Gastroesophageal sphincter (tissue), 4 donors: ENCODE results near the gene EGFL8. TPM values are rescaled to one million over a fixed set of nuclear protein-coding genes. Genes with fewer than 3 reads are reported as not detected.
"Not testable (repeated sequence)": the region's sequence is repeated elsewhere in the genome, so short reads cannot be mapped to it uniquely, and the experiment has no call there.

ENCODE experiments used
- ATAC-seq: fragments of 150-250 bp; one replicate; pipeline ENCODE4 v1.9.1; 2016; ENCODE audit warnings: mild to moderate bottlenecking, moderate library complexity
- H3K27ac ChIP-seq, 4 donors: fragments of 200-600 bp; sonication (generic) in 3 of 4; 1 replicate in 3 of 4; 2 replicates in 1 of 4; pipeline ENCODE4 v1.5.1; 2016 to 2019
- H3K27me3 ChIP-seq: fragments of 200-600 bp; sonication (generic); one replicate; pipeline ENCODE4 v1.5.1; 2019
- H3K36me3 ChIP-seq, 2 donors: fragments of 200-600 bp; sonication (generic); one replicate each; pipeline ENCODE4 v1.5.1; 2019; ENCODE audit warnings: control low read depth in 1 of 2
- H3K4me1 ChIP-seq, 3 donors: fragments of 200-600 bp; sonication (generic); 1 replicate in 2 of 3; 2 replicates in 1 of 3; pipeline ENCODE4 v1.5.1; 2016 to 2019; ENCODE audit warnings: control low read depth in 2 of 3
- H3K4me3 ChIP-seq, 2 donors: fragments of 200-600 bp; sonication (generic); one replicate each; pipeline ENCODE4 v1.5.1; 2019; ENCODE audit warnings: mild to moderate bottlenecking in 1 of 2, moderate library complexity in 1 of 2
- H3K9me3 ChIP-seq, 3 donors: fragments of 200-600 bp; sonication (generic); one replicate each; pipeline ENCODE4 v1.5.1; 2017 to 2019; ENCODE audit warnings: control low read depth in 2 of 3
- CTCF ChIP-seq, 4 experiments: fragments of 200-600 bp in 2 of 4; fragments of 450-650 bp in 2 of 4; sonication (generic) in 1 of 4; IDR thresholded peaks; one replicate each; pipeline ENCODE4 v1.5.1; 2017 to 2019; ENCODE audit warnings: antibody characterized with exemption in 4 of 4, mild to moderate bottlenecking in 2 of 4, moderate library complexity in 2 of 4
- EP300 ChIP-seq: sonication (generic); formaldehyde crosslinking; IDR thresholded peaks from one replicate; pipeline ENCODE4 v1.6.1; 2017; ENCODE audit warnings: antibody characterized with exemption, mild to moderate bottlenecking
- POLR2A ChIP-seq, 2 donors: fragments of 450-650 bp; IDR thresholded peaks; one replicate each; pipeline ENCODE4 v1.6.1; 2017; ENCODE audit warnings: antibody characterized with exemption in 2 of 2, mild to moderate bottlenecking in 2 of 2, moderate library complexity in 1 of 2
- POLR2AphosphoS5 ChIP-seq: sonication (generic); formaldehyde crosslinking; IDR thresholded peaks from one replicate; pipeline ENCODE4 v1.6.1; 2017; ENCODE audit warnings: antibody characterized with exemption
- WGBS, 2 donors: methylation state at CpG; one replicate each; pipeline ENCODE4 v1.1.5; 2018; ENCODE audit warnings: low coverage in 1 of 2; 5-methylcytosine and 5-hydroxymethylcytosine counted together
- total RNA-seq, 4 donors: library from RNA; depleted of rRNA; stranded (reverse); fragments of >200 nt; gene quantifications; one replicate each; pipeline ENCODE4 v1.1.0, GENCODE V29; 2016

Gene EGFL8
- total RNA-seq, 4 donors from 2014 or later, result 5.0 to 15.1 (median 10.1) TPM

- 81 to 84% methylated on average over 4 to 5 of the region's 9 CpGs for WGBS, 2 donors
- ATAC-seq, result no peak
- Histone ChIP-seq H3K4me3 (no peak overlapping the region), H3K27ac (no peak overlapping the region), H3K36me3 (no peaks in the 10 kb centered on the region), H3K9me3 (no peaks in the 10 kb centered on the region), H3K4me1 (no peaks in the 10 kb centered on the region), H3K27me3 (peaks cover 27% of the 10 kb centered on the region)
- TF ChIP-seq POLR2AphosphoS5, result no peak
- no peak for TF ChIP-seq POLR2A (IDR thresholded peaks at IDR 0.05)
- no peak for TF ChIP-seq EP300
- TF ChIP-seq CTCF (IDR thresholded peaks at IDR 0.05), result no peak
These were observed 39.3 kb downstream of the EGFL8 start for GRCh38 chr6:32203426-32204267.

- no peak for ATAC-seq
- Histone ChIP-seq H3K36me3 (no peaks in the 10 kb centered on the region), H3K9me3 (no peaks in the 10 kb centered on the region), H3K27me3 (peaks cover 27% of the 10 kb centered on the region), H3K4me3 (no peak overlapping the region), H3K4me1 (no peaks in the 10 kb centered on the region), H3K27ac (no peak overlapping the region)
- WGBS, 2 donors, result 83 to 89% methylated on average over 1 of the region's 3 CpGs
- TF ChIP-seq CTCF (IDR thresholded peaks at IDR 0.05) (no peak), POLR2A (IDR thresholded peaks at IDR 0.05) (no peak), POLR2AphosphoS5 (no peak), EP300 (no peak)
These were observed 39.9 kb downstream of the EGFL8 start for GRCh38 chr6:32204268-32204715.

GRCh38 chr6:32208996-32209395 lies 44.6 kb downstream of the EGFL8 start:
- TF ChIP-seq POLR2AphosphoS5, result no peak
- TF ChIP-seq CTCF (IDR thresholded peaks at IDR 0.05), result no peak
- TF ChIP-seq POLR2A (IDR thresholded peaks at IDR 0.05), result no peak
- no peak for TF ChIP-seq EP300
- Histone ChIP-seq H3K36me3 (no peaks in the 10 kb centered on the region), H3K4me1 (no peaks in the 10 kb centered on the region), H3K27me3 (peaks cover 2% of the 10 kb centered on the region), H3K4me3 (no peak overlapping the region), H3K9me3 (no peaks in the 10 kb centered on the region), H3K27ac (no peak overlapping the region)
- WGBS, 2 donors, result 80 to 86% methylated on average over 1 of the region's 1 CpG
- ATAC-seq, result no peak

GRCh38 chr6:32210191-32210601 lies 45.8 kb downstream of the EGFL8 start:
- Histone ChIP-seq H3K4me1 (no peaks in the 10 kb centered on the region), H3K9me3 (no peaks in the 10 kb centered on the region), H3K36me3 (no peaks in the 10 kb centered on the region), H3K4me3 (no peak overlapping the region), H3K27me3 (no peaks in the 10 kb centered on the region), H3K27ac (no peak overlapping the region)
- 76 to 90% methylated on average over 3 to 4 of the region's 5 CpGs for WGBS, 2 donors
- TF ChIP-seq POLR2A (IDR thresholded peaks at IDR 0.05) (no peak), EP300 (no peak), CTCF (IDR thresholded peaks at IDR 0.05) (no peak), POLR2AphosphoS5 (no peak)
- ATAC-seq, result no peak

GRCh38 chr6:32211432-32211831 lies 47.0 kb downstream of the EGFL8 start:
- H3K9me3 ChIP-seq, ATAC-seq, H3K27me3 ChIP-seq, H3K27ac ChIP-seq, H3K36me3 ChIP-seq, H3K4me1 ChIP-seq, H3K4me3 ChIP-seq: not testable (repeated sequence)
- 77 to 86% methylated on average over 3 to 4 of the region's 4 CpGs for WGBS, 2 donors
